ENCODE measurements around the gene ZMYND8.
"Not testable (repeated sequence)": the region's sequence is repeated elsewhere in the genome, so short reads cannot be mapped to it uniquely, and the experiment has no call there.

The ZMYND8 gene

GRCh38 chr20:47179267-47179666, 177.2 kb downstream of the ZMYND8 start:
- no peak for DNase-seq (ENCODE audit: extremely low read depth, low read depth)
- TF ChIP-seq CTCF (IDR thresholded peaks at IDR 0.05; ENCODE audit: low read depth, low read length): no peak

GRCh38 chr20:47178851-47179250, 177.6 kb downstream of the ZMYND8 start:
- no peak for DNase-seq (ENCODE audit: extremely low read depth, low read depth)
- no peak for TF ChIP-seq CTCF (IDR thresholded peaks at IDR 0.05; ENCODE audit: low read depth, low read length)

- DNase-seq (ENCODE audit: extremely low read depth, low read depth): no peak
- no peak for TF ChIP-seq CTCF (IDR thresholded peaks at IDR 0.05; ENCODE audit: low read depth, low read length)
Observed at GRCh38 chr20:47178277-47178676, 178.2 kb downstream of the ZMYND8 start.

GRCh38 chr20:47176217-47176616, 180.3 kb downstream of the ZMYND8 start:
- not testable (repeated sequence) for DNase-seq (ENCODE audit: extremely low read depth, low read depth)

GRCh38 chr20:47175493-47175892, 181.0 kb downstream of the ZMYND8 start:
- no peak for DNase-seq (ENCODE audit: extremely low read depth, low read depth)
- TF ChIP-seq CTCF (IDR thresholded peaks at IDR 0.05; ENCODE audit: low read depth, low read length): no peak

GRCh38 chr20:47174456-47175243, 181.8 kb downstream of the ZMYND8 start:
- DNase-seq (ENCODE audit: extremely low read depth, low read depth): no peak
- no peak for TF ChIP-seq CTCF (IDR thresholded peaks at IDR 0.05; ENCODE audit: low read depth, low read length)

- no peak for DNase-seq (ENCODE audit: extremely low read depth, low read depth)
- TF ChIP-seq CTCF (IDR thresholded peaks at IDR 0.05; ENCODE audit: low read depth, low read length): no peak
Observed at GRCh38 chr20:47173596-47174216, 182.8 kb downstream of the ZMYND8 start.
